Islet precursor cell (in vitro differentiated cells): ENCODE results near the gene GH1.
A peak's percentile ranks its signal among the peaks of the same experiment; 100 is the strongest.
"Not testable (repeated sequence)": the region's sequence is repeated elsewhere in the genome, so short reads cannot be mapped to it uniquely, and the experiment has no call there.

Source experiments
- DNase-seq: peaks from one replicate; pipeline ENCODE4 v3.0.0-alpha.2; 2018

Gene GH1

DNA sequence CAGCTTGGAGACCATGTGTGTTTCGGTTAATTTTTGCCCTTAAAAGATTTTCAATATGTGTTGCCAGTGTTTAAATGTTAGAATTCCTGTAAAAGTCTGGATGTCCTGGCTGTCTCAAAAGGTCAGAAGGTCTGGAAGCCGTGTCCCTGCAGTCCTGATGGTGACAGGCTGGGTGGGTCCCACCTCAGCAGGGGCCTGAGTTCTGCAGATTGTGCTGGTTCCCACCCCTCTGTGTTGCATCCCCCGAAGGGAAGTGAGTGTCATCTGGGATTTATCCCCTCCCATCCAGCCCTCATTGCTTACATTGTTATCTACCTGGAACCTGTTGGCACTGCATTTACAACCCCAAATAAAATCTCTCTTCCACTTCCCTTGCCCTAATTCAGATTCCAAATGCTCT, 24.6 kb downstream of the GH1 start:
- peak; percentile 48 for DNase-seq

GRCh38 chr17:63892316-63893037, 26.2 kb downstream of the GH1 start:
- peak; percentile 62 for DNase-seq

GRCh38 chr17:63889026-63889848, 29.4 kb downstream of the GH1 start:
- DNase-seq: peak; percentile 84

DNA sequence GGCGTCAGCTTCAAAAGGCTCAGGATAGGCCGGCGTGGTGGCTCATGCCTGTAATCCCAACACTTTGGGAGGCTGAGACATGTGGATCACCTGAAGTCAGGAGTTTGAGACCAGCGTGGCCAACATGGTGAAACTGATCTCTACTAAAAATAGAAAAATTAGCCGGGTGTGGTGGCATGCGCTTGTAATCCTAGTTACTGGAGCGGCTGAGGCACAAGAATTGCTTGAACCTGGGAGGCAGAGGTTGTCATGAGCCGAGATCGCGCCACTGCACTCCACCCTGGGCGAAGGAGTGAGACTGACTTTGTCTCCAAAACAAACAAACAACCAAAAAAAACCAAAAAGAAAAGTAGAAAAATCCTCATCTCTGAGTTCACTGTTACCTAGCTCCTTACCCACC, 33.5 kb downstream of the GH1 start:
- DNase-seq: peak; percentile 21

GRCh38 chr17:63882626-63883126, 36.0 kb downstream of the GH1 start:
- DNase-seq: not testable (repeated sequence)

DNA sequence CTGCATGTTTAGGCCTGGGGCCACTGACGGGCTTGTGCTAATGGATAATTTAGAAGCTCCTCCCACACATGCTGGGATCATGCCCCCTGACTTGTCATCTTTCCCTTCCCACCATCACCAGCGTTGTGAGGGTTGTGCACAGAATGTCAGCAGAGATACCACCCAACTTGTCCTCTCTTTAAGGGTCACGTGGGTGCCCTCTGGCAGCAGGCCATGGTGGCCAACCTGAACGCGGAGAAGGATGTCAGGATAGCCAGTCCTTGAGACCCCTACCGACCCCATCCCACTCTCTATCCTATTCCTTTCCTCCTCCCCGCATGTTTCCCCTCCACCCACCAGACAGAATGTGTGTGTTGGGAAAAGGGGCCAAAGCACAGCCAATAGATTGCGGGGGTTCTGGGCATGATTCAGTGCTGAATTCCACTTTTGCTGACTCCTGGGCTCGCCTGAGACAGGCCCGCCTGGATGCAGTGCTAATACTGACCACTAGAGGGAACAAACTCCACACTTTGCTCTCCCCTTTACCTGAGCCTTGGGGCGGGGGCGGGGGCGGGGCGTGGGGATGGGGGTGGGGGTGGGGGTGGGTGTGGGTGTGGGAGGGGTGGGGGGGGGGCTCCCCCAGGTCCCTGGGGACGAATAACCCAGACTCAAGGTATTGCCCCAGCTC, 36.6 kb downstream of the GH1 start, which contains the start of gene GH2:
Gene GH2, minus strand, starts transcription at position 10 of the 667 bp plus-strand sequence. CDS start 143 bp downstream, outside the sequence.
- DNase-seq: peak; percentile 88

- peak; percentile 93 for DNase-seq
Observed at GRCh38 chr17:63881337-63881736, 37.3 kb downstream of the GH1 start.

DNA sequence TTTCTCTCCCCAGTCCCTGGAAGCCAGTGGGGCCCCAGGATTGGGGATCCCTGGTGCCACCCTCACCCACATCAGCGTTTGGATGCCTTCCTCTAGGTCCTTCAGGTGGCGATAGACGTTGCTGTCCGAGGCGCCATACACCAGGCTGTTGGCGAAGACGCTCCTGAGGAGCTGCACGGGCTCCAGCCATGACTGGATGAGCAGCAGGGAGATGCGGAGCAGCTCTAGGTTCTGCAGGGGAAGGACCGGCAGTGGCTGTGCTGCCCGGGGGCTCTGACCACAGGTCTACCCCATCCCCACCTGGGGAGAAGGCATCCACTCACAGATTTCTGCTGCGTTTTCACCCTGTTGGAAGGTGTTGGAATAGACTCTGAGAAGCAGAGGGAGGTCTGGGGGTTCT, 37.9 kb downstream of the GH1 start:
- no peak for DNase-seq

GRCh38 chr17:63878413-63878812, 40.2 kb downstream of the GH1 start:
- not testable (repeated sequence) for DNase-seq

- DNase-seq: not testable (repeated sequence)
Observed at GRCh38 chr17:63874693-63875092, 43.9 kb downstream of the GH1 start.

- DNase-seq: not testable (repeated sequence)
Observed at GRCh38 chr17:63874061-63874626, 44.5 kb downstream of the GH1 start.

- DNase-seq: not testable (repeated sequence)
Observed at GRCh38 chr17:63873577-63873976, 45.1 kb downstream of the GH1 start, which contains the start of gene CSH2. TSS of gene CSH2 (minus strand) at chr17:63873677. CDS start at chr17:63873614, 63 bp downstream.

DNA sequence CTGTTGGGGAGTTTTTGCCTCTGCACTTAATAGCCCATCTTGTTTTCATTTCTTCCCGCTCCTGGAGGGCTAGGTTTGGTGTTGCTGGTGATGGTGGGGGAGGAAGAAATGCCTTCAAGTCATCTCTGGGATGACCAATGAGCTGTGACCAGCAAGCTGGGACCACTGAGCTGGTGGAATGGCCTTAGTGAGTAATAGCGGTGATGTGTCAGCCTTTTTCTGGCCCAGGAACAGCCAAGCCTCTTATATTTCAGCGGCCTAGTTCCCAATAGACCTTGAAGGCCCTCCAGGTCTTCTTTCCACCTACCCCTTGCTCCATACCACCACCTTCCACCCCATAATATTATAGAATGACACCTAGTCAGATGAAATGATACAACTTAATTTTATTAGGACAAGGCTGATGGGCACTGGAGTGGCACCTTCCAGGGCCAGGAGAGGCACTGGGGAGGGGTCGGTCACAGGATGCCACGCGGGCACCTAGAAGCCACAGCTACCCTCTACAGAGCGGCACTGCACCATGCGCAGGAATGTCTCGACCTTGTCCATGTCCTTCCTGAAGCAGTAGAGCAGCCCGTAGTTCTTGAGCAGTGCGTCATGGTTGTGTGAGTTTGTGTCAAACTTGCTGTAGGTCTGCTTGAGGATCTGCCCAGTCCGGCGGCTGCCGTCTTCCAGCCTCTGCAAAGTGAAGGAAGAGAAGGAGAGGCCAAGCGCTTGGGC, 46.8 kb downstream of the GH1 start:
- not testable (repeated sequence) for DNase-seq

- not testable (repeated sequence) for DNase-seq
Observed at GRCh38 chr17:63870292-63870665, 48.4 kb downstream of the GH1 start.

DNA sequence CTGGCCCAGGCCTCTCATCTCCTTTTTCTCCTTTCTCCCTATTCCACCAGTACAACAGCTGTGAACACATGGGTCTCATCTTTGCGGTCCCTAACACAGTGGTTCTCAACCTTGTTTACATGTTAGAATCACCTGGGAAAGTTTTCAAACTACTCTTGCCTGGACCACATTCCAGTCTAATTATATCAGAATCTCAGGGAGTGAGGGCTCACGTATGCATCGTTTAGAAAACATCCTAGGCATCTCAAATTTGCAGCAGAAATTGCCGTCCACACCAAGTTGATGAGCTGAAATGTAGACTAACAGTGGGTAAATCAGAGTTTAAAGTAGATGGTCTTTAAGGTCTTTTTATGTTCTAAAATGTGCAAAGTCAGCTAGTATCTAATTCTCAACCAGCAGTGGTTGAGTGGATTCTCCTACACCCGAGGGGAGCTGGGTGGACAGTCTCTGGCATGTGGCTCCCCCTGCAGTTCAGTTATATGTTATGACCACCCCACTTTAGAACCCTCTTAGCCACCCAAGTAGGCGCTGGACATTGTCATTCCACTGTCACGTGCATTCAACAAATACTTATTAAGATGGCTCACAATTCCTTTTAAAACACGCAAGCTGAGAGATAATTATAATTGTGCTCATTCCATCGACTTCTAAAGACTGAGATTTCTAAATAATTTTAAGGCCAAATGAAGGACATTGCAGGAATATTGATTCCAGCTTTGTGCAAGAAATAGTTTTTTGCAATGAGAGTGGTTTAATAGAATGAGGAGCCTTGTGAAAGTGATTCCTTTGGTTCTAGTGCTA, 48.9 kb downstream of the GH1 start:
- peak; percentile 82 for DNase-seq
